Esophagus (tissue), 2 donors: ENCODE measurements around the gene FHL1. TPM values are rescaled to one million over a fixed set of nuclear protein-coding genes. Genes with fewer than 3 reads are reported as not detected.

Experiments
- H3K27ac ChIP-seq, 2 donors: one replicate each; pipeline ENCODE4 v1.5.1; 2013; ENCODE audit warnings: low read depth in 2 of 2, mild to moderate bottlenecking in 2 of 2, inconsistent platforms in 1 of 2, low read length in 1 of 2, moderate library complexity in 1 of 2
- H3K27me3 ChIP-seq, 2 donors: one replicate each; pipeline ENCODE4 v1.6.1; 2013; ENCODE audit warnings: low read length in 2 of 2, control low read depth in 1 of 2, mild to moderate bottlenecking in 1 of 2; ENCODE audit not compliant: insufficient read depth in 2 of 2, control insufficient read depth in 1 of 2
- H3K36me3 ChIP-seq, 2 donors: one replicate each; pipeline ENCODE4 v1.6.1; 2013; ENCODE audit warnings: low read length in 1 of 2; ENCODE audit not compliant: control insufficient read depth in 2 of 2, insufficient read depth in 2 of 2
- H3K4me1 ChIP-seq, 2 donors: one replicate each; pipeline ENCODE4 v1.6.1; 2013; ENCODE audit warnings: low read length in 1 of 2; ENCODE audit not compliant: control insufficient read depth in 2 of 2, insufficient read depth in 2 of 2
- H3K4me3 ChIP-seq, 2 donors: one replicate each; pipeline ENCODE4 v1.5.1; 2013; ENCODE audit warnings: low read length in 2 of 2, mild to moderate bottlenecking in 2 of 2, low read depth in 1 of 2, moderate library complexity in 1 of 2
- H3K9me3 ChIP-seq, 2 donors: one replicate each; pipeline ENCODE4 v1.6.1; 2013; ENCODE audit warnings: mild to moderate bottlenecking in 2 of 2, low read depth in 1 of 2, low read length in 1 of 2, moderate library complexity in 1 of 2; ENCODE audit not compliant: control insufficient read depth in 2 of 2, insufficient read depth in 1 of 2
- WGBS, 2 donors: extraction: QIAGEN DNeasy Blood & Tissue Kit; methylation state at CpG; one replicate each; pipeline ENCODE4 v1.1.7; 2013; 5-methylcytosine and 5-hydroxymethylcytosine counted together
- polyA plus RNA-seq, 2 donors: library from polyadenylated mRNA; stranded (reverse); fragments of 200-250 nt; gene quantifications; one replicate each; pipeline ENCODE4 v1.2.3, GENCODE V29; 2013
- donor health status: healthy with polysubstance abuse.
- donor health status: Bipolar disorder and iron deficiency.

The FHL1 gene
- polyA plus RNA-seq, 2 donors, result 70.7 to 127 TPM

DNA sequence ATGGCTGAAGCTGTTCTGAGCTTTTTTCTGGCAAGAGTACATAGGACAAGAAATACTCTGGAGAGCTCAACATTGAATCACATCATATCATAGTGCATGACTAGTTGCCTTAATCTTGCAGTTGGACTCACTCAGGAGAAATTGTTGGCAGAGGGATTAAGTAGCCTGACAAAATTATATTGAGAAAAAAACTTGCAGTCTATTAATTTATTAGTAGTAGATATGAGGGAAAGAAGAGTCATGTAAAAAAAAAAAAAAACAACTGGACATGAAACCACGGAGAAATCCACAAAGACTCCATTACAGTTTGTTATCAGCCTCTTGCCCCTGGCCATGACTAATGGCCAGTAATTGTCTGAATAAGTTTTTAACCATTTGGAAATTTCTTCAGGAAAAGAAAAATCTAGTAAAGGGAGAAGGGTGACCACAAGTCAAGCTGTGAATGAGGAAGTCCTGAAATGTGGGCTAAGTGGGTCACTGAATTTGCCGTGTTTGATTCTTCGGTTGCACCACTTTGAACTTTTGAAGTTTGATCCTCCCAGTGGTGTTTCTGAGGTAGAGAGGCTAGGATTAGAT, 45.6 kb downstream of the FHL1 start:
- Histone ChIP-seq H3K4me3 (no peak overlapping the region), H3K9me3 (no peaks in the 10 kb centered on the region), H3K27me3 (no peaks in the 10 kb centered on the region), H3K36me3 (no peaks in the 10 kb centered on the region), H3K4me1 (peaks cover 0 to 2% of the 10 kb centered on the region in 2 donors), H3K27ac (no peak overlapping the region)
- 61 to 62% methylated on average over 3 of the region's 3 CpGs for WGBS, 2 donors

DNA sequence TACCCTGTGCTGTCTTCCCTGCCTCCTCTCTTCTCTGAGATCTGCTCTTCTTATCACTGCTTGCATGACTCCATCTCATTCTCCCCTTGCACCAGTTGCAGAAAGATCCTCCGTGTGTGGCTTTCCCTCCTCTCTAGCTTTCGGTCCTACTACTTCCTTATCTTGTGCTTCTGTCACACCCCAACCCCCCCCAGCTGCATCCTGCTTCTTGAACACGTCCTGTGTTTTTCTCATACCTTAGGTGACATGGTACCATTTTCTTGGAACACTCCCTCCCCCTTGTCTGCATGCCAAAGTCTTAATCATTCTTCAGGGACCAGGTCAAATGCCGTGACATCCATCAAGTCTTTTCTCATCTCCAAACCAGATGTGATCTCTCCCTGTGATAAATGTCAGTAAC, 46.4 kb downstream of the FHL1 start:
- H3K4me1 ChIP-seq, result peaks cover 0 to 2% of the 10 kb centered on the region in 2 donors
- H3K27ac ChIP-seq, result peak overlapping the region; percentile 3 to 39
- 49 to 56% methylated on average over 4 of the region's 4 CpGs for WGBS, 2 donors
- H3K4me3 ChIP-seq, result no peak overlapping the region
- no peaks in the 10 kb centered on the region for H3K9me3 ChIP-seq
- no peaks in the 10 kb centered on the region for H3K27me3 ChIP-seq
- H3K36me3 ChIP-seq, result no peaks in the 10 kb centered on the region

DNA sequence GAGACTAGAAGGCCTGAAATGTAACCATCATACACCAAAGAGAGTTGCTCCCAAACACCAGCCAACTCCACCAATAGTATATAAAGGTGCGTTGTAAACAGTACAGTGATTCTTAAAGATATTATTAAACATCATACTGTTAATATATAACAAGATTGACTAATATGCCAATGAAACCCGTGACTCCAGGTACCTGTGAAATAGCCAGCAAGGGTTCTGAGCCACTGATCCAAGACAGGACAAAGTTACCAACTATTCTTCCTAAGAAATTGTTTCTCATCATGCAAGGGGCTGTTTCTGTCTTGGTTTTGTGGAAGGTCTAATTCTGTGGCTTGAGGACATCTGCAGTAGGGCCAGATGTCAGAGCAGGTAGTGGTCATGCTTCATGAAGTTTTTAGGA, 47.2 kb downstream of the FHL1 start:
- WGBS, 2 donors, result 72 to 93% methylated on average over 2 of the region's 2 CpGs
- Histone ChIP-seq H3K27me3 (no peaks in the 10 kb centered on the region), H3K4me1 (peaks cover 0 to 2% of the 10 kb centered on the region in 2 donors), H3K36me3 (no peaks in the 10 kb centered on the region), H3K4me3 (no peak overlapping the region), H3K9me3 (no peaks in the 10 kb centered on the region), H3K27ac (peak overlapping the region in 1 of 2 donors; percentile 24)

DNA sequence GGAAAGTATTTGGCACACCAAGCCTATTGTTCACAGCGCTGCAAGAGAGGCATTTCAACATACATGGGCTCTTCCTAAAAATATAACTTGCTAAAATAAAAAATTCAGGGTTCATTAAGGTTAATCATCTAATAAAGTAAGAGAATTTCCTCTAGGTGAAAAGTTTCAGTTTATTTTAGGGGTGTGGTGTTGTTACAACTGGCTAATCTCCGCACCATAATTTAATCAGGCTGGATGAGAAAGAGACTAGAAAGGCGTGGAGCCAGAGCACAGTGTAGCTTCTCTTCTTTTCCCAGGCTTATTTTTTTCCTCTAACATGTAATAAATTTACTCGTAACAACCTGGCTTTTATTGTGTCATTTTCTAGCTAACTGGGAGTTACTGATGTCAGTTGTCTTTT, 47.9 kb downstream of the FHL1 start:
- no peaks in the 10 kb centered on the region for H3K9me3 ChIP-seq
- H3K4me3 ChIP-seq, result no peak overlapping the region
- 31 to 51% methylated on average over 4 of the region's 4 CpGs for WGBS, 2 donors
- H3K27me3 ChIP-seq, result no peaks in the 10 kb centered on the region
- peaks cover 0 to 2% of the 10 kb centered on the region in 2 donors for H3K4me1 ChIP-seq
- H3K36me3 ChIP-seq, result no peaks in the 10 kb centered on the region
- no peak overlapping the region for H3K27ac ChIP-seq

DNA sequence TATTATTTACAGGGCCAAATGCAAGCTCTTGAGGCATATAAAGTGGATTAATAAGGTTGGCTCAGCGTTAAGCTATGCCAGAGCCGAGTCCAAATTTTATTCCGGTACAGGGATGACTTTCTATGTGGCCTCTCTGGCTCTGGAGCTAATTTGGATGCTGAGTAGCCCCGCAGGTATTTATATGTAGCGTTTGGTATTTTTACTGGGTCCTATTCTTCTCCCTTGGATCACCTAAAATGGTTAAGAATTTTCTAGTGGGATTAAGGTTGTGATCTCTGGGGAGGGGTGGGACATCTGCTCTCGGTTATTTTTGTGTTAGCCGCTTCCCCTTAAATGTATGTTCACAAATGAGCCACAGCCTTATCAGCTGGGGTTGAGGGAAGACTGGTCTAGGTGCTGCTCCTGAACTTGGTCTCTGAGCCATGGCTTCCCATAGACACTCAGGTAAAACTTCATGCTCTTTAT, 49.4 kb downstream of the FHL1 start:
- H3K4me3 ChIP-seq, result no peak overlapping the region
- H3K27me3 ChIP-seq, result no peaks in the 10 kb centered on the region
- WGBS, 2 donors, result 58 to 70% methylated on average over 7 of the region's 7 CpGs
- peak overlapping the region in 1 of 2 donors; percentile 19 for H3K27ac ChIP-seq
- H3K4me1 ChIP-seq, result peaks cover 0 to 3% of the 10 kb centered on the region in 2 donors
- H3K9me3 ChIP-seq, result no peaks in the 10 kb centered on the region
- no peaks in the 10 kb centered on the region for H3K36me3 ChIP-seq

DNA sequence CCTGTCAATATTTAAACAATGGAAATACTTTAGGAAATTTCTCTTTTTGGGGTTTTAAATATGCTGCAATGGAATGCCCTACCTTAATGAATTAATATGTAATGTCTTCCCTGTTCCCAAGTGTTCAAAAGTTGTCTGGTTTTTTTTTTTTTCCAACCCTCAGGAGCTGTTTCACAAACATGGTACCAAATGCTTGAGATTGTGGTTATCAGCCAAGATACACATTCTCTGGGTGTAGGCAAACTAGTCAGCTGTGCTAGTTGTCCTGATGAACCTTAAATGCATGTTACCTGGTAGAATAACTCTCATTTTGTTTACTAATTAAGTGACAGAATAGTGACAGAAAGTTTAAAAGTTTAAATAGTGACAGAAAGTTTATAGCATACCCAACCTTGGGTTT, 50.7 kb downstream of the FHL1 start:
- H3K27ac ChIP-seq, result no peak overlapping the region
- no peaks in the 10 kb centered on the region for H3K9me3 ChIP-seq
- H3K4me1 ChIP-seq, result peaks cover 0 to 3% of the 10 kb centered on the region in 2 donors
- no peaks in the 10 kb centered on the region for H3K36me3 ChIP-seq
- no peaks in the 10 kb centered on the region for H3K27me3 ChIP-seq
- no peak overlapping the region for H3K4me3 ChIP-seq

DNA sequence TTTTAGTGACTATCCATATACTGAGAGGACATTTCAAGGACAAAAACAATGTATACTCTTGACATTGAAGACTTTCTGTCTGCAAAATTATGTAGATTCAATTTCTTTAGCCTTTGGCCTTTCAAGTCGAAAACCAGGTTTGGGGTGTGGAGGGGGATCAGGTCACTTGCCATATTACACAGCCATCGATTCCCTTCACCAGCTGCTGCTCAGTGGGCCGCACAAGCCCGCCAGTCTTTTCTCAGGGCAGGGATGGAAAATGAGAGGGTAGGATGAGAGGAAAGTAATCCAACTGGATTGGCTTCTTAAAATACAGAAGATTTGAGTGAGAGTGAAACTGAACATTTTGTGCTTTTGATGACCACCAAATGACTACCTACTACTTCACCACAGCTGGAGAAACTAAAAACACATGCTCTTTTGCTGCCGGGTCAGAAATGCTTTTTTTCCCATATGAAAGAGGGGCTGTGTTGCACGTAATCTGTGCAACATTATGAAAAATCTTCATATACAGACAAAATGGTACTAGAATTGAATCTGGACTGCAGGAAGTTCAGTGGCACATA, 51.4 kb downstream of the FHL1 start:
- Histone ChIP-seq H3K36me3 (no peaks in the 10 kb centered on the region), H3K9me3 (no peaks in the 10 kb centered on the region), H3K4me3 (peak overlapping the region in 1 of 2 donors; percentile 3), H3K4me1 (peaks cover 0 to 3% of the 10 kb centered on the region in 2 donors), H3K27ac (peak overlapping the region; percentile 14 to 27), H3K27me3 (no peaks in the 10 kb centered on the region)
- 73 to 81% methylated on average over 6 of the region's 6 CpGs for WGBS, 2 donors

DNA sequence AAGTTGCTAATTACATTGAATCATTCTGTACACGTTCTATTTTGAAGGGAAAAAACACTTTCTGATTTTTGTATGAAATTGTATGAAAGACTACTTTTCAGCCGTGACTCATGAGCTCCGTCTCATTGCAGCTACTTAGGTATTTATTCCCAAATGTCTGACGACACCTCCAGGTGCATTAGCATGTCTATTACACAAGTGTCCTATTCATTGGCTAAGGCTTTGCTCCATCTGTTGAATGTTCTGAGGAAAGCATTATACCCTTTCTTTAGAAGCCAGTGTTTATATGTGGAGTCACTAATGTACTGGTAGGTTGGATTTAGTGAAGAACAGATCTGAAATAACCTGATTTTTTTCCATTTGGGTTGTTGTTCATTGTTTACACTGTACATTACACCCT, 52.0 kb downstream of the FHL1 start:
- WGBS, 2 donors, result 62 to 74% methylated on average over 4 of the region's 4 CpGs
- no peaks in the 10 kb centered on the region for H3K27me3 ChIP-seq
- H3K27ac ChIP-seq, result no peak overlapping the region

DNA sequence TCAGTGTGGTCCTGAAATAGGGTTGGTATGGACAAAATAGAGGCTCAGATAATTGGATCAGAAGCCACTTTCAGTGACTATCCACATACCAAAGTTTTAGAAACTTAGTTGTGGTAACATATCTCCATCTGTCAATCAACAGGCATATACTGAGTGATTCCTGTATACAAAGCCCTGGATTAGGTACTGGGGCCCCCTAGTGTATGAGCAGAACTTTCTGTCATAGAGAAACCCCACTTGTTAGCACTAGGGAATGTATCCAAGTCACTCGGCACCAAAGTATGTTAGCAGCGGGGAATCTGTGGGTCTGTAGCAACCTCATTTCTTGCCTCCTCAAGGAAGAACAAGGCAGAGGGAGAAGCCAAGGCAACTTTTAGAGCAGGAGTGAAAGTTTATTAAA, 53.1 kb downstream of the FHL1 start:
- Histone ChIP-seq H3K36me3 (no peaks in the 10 kb centered on the region), H3K4me3 (no peak overlapping the region), H3K4me1 (peaks cover 0 to 3% of the 10 kb centered on the region in 2 donors), H3K9me3 (no peaks in the 10 kb centered on the region), H3K27ac (peak overlapping the region; percentile 26 to 42), H3K27me3 (no peaks in the 10 kb centered on the region)
- WGBS, 2 donors, result 54 to 65% methylated on average over 2 of the region's 2 CpGs

More for the DNA sequence above, 52.0 kb downstream of the FHL1 start:
- Histone ChIP-seq H3K36me3 (no peaks in the 10 kb centered on the region), H3K4me1 (peaks cover 0 to 3% of the 10 kb centered on the region in 2 donors), H3K9me3 (no peaks in the 10 kb centered on the region), H3K4me3 (no peak overlapping the region)

DNA sequence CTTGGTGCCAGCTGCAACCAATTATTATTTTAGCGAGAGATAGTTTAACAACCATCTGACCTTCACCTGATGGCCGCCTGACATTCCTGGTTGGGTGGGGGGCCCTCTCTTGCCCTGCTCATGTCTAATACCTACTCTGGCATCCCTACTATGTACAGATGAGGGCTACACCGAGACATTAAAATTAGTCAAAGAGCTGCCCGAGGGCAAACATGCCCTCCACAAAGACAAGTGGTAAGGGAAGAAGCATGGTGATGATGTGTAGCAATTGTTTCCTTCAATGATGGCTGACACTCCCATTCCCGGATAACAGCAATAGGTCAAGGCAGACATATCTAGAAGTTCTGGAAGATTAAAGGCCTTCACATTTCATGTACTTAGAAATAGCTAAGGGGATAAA, 54.3 kb downstream of the FHL1 start:
- H3K9me3 ChIP-seq, result no peaks in the 10 kb centered on the region
- no peak overlapping the region for H3K4me3 ChIP-seq
- no peaks in the 10 kb centered on the region for H3K27me3 ChIP-seq
- peak overlapping the region; percentile 44 to 47 for H3K27ac ChIP-seq
- H3K36me3 ChIP-seq, result no peaks in the 10 kb centered on the region
- 76% methylated on average over 5 of the region's 5 CpGs for WGBS, 2 donors
- peaks cover 0 to 3% of the 10 kb centered on the region in 2 donors for H3K4me1 ChIP-seq
